Stimulated activated memory B cell treated with anti-CD40 and anti-IgM and Interleukin-4, amounts not matched to agents 10 μg/mL and 1 μg/mL and 100 μg/mL, for 72 hours (primary cell): ENCODE results near the gene PCDHGB4.
A peak's percentile ranks its signal among the peaks of the same experiment; 100 is the strongest.
"Not testable (repeated sequence)": the region's sequence is repeated elsewhere in the genome, so short reads cannot be mapped to it uniquely, and the experiment has no call there.

ENCODE experiments used
- ATAC-seq: fragments of 150-1000 bp; cut with Tn5 transposase; 2 replicates; pipeline ENCODE4 v1.10.0; 2021
- H3K27ac Mint-ChIP-seq: one replicate; pipeline ENCODE4 v1.8.0; 2022; ENCODE audit warnings: mild to moderate bottlenecking, mixed read lengths
- H3K27me3 Mint-ChIP-seq: one replicate; pipeline ENCODE4 v1.8.0; 2022; ENCODE audit warnings: mixed read lengths
- H3K36me3 Mint-ChIP-seq: one replicate; pipeline ENCODE4 v1.8.0; 2022; ENCODE audit warnings: mixed read lengths
- H3K4me1 Mint-ChIP-seq: one replicate; pipeline ENCODE4 v1.8.0; 2022; ENCODE audit warnings: mixed read lengths
- H3K4me3 Mint-ChIP-seq: one replicate; pipeline ENCODE4 v1.8.0; 2022; ENCODE audit warnings: mild to moderate bottlenecking, moderate library complexity, mixed read lengths
- H3K9me3 Mint-ChIP-seq: one replicate; pipeline ENCODE4 v1.8.0; 2022; ENCODE audit warnings: mixed read lengths

The PCDHGB4 gene

GRCh38 chr5:141387557-141388311 lies at the start of gene PCDHGB4:
TSS of gene PCDHGB4 (plus strand) at chr5:141387698. CDS start at chr5:141387885, 187 bp downstream.
- H3K27ac Mint-ChIP-seq, H3K4me1 Mint-ChIP-seq, ATAC-seq: not testable (repeated sequence)
- peaks cover 15% of the 10 kb centered on the region for H3K9me3 Mint-ChIP-seq
- peaks cover 10% of the 10 kb centered on the region for H3K36me3 Mint-ChIP-seq
- peak within 1 kb of the TSS; percentile 42 for H3K4me3 Mint-ChIP-seq
- peaks cover 77% of the 10 kb centered on the region for H3K27me3 Mint-ChIP-seq

GRCh38 chr5:141338538-141339306 lies 48.8 kb upstream of the PCDHGB4 start, which contains the start of gene PCDHGA2:
TSS of gene PCDHGA2 (plus strand) at chr5:141338760.
- H3K9me3 Mint-ChIP-seq: peaks cover 27% of the 10 kb centered on the region
- no peaks in the 10 kb centered on the region for H3K4me1 Mint-ChIP-seq
- no peak for ATAC-seq
- H3K27me3 Mint-ChIP-seq: peaks cover 91% of the 10 kb centered on the region
- peak within 1 kb of the TSS; percentile 18 for H3K4me3 Mint-ChIP-seq
- H3K36me3 Mint-ChIP-seq: no peaks in the 10 kb centered on the region
- H3K27ac Mint-ChIP-seq: no peak within 1 kb of the TSS

GRCh38 chr5:141340781-141341354 lies 46.6 kb upstream of the PCDHGB4 start:
- H3K4me3 Mint-ChIP-seq, H3K4me1 Mint-ChIP-seq, H3K27ac Mint-ChIP-seq, H3K36me3 Mint-ChIP-seq, ATAC-seq: not testable (repeated sequence)
- Mint-ChIP-seq H3K9me3 (peaks cover 28% of the 10 kb centered on the region), H3K27me3 (peaks cover 91% of the 10 kb centered on the region)

- Mint-ChIP-seq H3K27ac (no peak overlapping the region), H3K27me3 (peaks cover 88% of the 10 kb centered on the region), H3K9me3 (peaks cover 26% of the 10 kb centered on the region), H3K4me1 (no peaks in the 10 kb centered on the region), H3K4me3 (no peak overlapping the region), H3K36me3 (no peaks in the 10 kb centered on the region)
- ATAC-seq: no peak
Measured at GRCh38 chr5:141342773-141343172, 44.7 kb upstream of the PCDHGB4 start.

GRCh38 chr5:141343242-141343952 lies 44.1 kb upstream of the PCDHGB4 start, which contains the start of gene PCDHGA3:
TSS of gene PCDHGA3 (plus strand) at chr5:141343829. CDS start at chr5:141344034, 205 bp downstream.
- H3K4me3 Mint-ChIP-seq: peak within 1 kb of the TSS; percentile 34
- no peak within 1 kb of the TSS for H3K27ac Mint-ChIP-seq
- H3K36me3 Mint-ChIP-seq: no peaks in the 10 kb centered on the region
- no peaks in the 10 kb centered on the region for H3K4me1 Mint-ChIP-seq
- peaks cover 85% of the 10 kb centered on the region for H3K27me3 Mint-ChIP-seq
- peaks cover 22% of the 10 kb centered on the region for H3K9me3 Mint-ChIP-seq
- no peak for ATAC-seq

GRCh38 chr5:141343953-141344463 lies 43.5 kb upstream of the PCDHGB4 start:
- Mint-ChIP-seq H3K4me3 (peak overlapping the region; percentile 34), H3K27ac (no peak overlapping the region), H3K27me3 (peaks cover 85% of the 10 kb centered on the region), H3K4me1 (no peaks in the 10 kb centered on the region), H3K36me3 (no peaks in the 10 kb centered on the region), H3K9me3 (peaks cover 22% of the 10 kb centered on the region)
- no peak for ATAC-seq

GRCh38 chr5:141345327-141345726 lies 42.2 kb upstream of the PCDHGB4 start:
- Mint-ChIP-seq H3K27me3 (peaks cover 87% of the 10 kb centered on the region), H3K4me1 (no peaks in the 10 kb centered on the region), H3K9me3 (peaks cover 20% of the 10 kb centered on the region), H3K4me3 (no peak overlapping the region), H3K36me3 (peaks cover 3% of the 10 kb centered on the region), H3K27ac (no peak overlapping the region)
- no peak for ATAC-seq

- peaks cover 87% of the 10 kb centered on the region for H3K27me3 Mint-ChIP-seq
- not testable (repeated sequence) for H3K27ac Mint-ChIP-seq
Measured at GRCh38 chr5:141346017-141346416, 41.5 kb upstream of the PCDHGB4 start.

GRCh38 chr5:141349917-141350619 lies 37.4 kb upstream of the PCDHGB4 start, which contains the start of gene PCDHGB1:
TSS of gene PCDHGB1 (plus strand) at chr5:141350099. CDS start at chr5:141350261, 162 bp downstream.
- Mint-ChIP-seq H3K36me3 (peaks cover 4% of the 10 kb centered on the region), H3K27ac (no peak within 1 kb of the TSS), H3K4me1 (no peaks in the 10 kb centered on the region), H3K27me3 (peaks cover 81% of the 10 kb centered on the region), H3K4me3 (peak within 1 kb of the TSS; percentile 64), H3K9me3 (peaks cover 19% of the 10 kb centered on the region)
- no peak for ATAC-seq

More at GRCh38 chr5:141346017-141346416, 41.5 kb upstream of the PCDHGB4 start:
- peaks cover 19% of the 10 kb centered on the region for H3K9me3 Mint-ChIP-seq
- not testable (repeated sequence) for H3K4me3 Mint-ChIP-seq, H3K36me3 Mint-ChIP-seq, ATAC-seq, H3K4me1 Mint-ChIP-seq

- ATAC-seq: no peak
- Mint-ChIP-seq H3K9me3 (peaks cover 14% of the 10 kb centered on the region), H3K4me1 (no peaks in the 10 kb centered on the region), H3K36me3 (peaks cover 4% of the 10 kb centered on the region), H3K27me3 (peaks cover 81% of the 10 kb centered on the region), H3K4me3 (no peak overlapping the region), H3K27ac (no peak overlapping the region)
Measured at GRCh38 chr5:141351591-141351990, 35.9 kb upstream of the PCDHGB4 start.

- no peak for ATAC-seq
- Mint-ChIP-seq H3K27me3 (peaks cover 89% of the 10 kb centered on the region), H3K27ac (no peak within 1 kb of the TSS), H3K9me3 (peaks cover 10% of the 10 kb centered on the region), H3K36me3 (peaks cover 4% of the 10 kb centered on the region), H3K4me3 (no peak within 1 kb of the TSS), H3K4me1 (no peaks in the 10 kb centered on the region)
Measured at GRCh38 chr5:141354900-141355469, 32.5 kb upstream of the PCDHGB4 start, which contains the start of gene PCDHGA4. TSS of gene PCDHGA4 (plus strand) at chr5:141355021. CDS start at chr5:141355108, 87 bp downstream.

- Mint-ChIP-seq H3K27ac (no peak overlapping the region), H3K9me3 (peaks cover 8% of the 10 kb centered on the region), H3K4me3 (no peak overlapping the region)
Measured at GRCh38 chr5:141355641-141356040, 31.9 kb upstream of the PCDHGB4 start.

GRCh38 chr5:141356133-141356532 lies 31.4 kb upstream of the PCDHGB4 start:
- H3K27ac Mint-ChIP-seq: no peak overlapping the region
- ATAC-seq: no peak
- H3K4me1 Mint-ChIP-seq: no peaks in the 10 kb centered on the region
- H3K9me3 Mint-ChIP-seq: peaks cover 8% of the 10 kb centered on the region
- no peak overlapping the region for H3K4me3 Mint-ChIP-seq
- no peaks in the 10 kb centered on the region for H3K36me3 Mint-ChIP-seq
- H3K27me3 Mint-ChIP-seq: peaks cover 86% of the 10 kb centered on the region

More at GRCh38 chr5:141355641-141356040, 31.9 kb upstream of the PCDHGB4 start:
- ATAC-seq: no peak
- Mint-ChIP-seq H3K4me1 (no peaks in the 10 kb centered on the region), H3K27me3 (peaks cover 89% of the 10 kb centered on the region), H3K36me3 (no peaks in the 10 kb centered on the region)

- Mint-ChIP-seq H3K9me3 (peaks cover 11% of the 10 kb centered on the region), H3K27me3 (peaks cover 86% of the 10 kb centered on the region), H3K36me3 (no peaks in the 10 kb centered on the region), H3K27ac (no peak overlapping the region), H3K4me3 (no peak overlapping the region), H3K4me1 (no peaks in the 10 kb centered on the region)
- ATAC-seq: no peak
Measured at GRCh38 chr5:141356950-141357349, 30.5 kb upstream of the PCDHGB4 start.
